Measurements from ENCODE around the gene MICAL2.

The MICAL2 gene

DNA sequence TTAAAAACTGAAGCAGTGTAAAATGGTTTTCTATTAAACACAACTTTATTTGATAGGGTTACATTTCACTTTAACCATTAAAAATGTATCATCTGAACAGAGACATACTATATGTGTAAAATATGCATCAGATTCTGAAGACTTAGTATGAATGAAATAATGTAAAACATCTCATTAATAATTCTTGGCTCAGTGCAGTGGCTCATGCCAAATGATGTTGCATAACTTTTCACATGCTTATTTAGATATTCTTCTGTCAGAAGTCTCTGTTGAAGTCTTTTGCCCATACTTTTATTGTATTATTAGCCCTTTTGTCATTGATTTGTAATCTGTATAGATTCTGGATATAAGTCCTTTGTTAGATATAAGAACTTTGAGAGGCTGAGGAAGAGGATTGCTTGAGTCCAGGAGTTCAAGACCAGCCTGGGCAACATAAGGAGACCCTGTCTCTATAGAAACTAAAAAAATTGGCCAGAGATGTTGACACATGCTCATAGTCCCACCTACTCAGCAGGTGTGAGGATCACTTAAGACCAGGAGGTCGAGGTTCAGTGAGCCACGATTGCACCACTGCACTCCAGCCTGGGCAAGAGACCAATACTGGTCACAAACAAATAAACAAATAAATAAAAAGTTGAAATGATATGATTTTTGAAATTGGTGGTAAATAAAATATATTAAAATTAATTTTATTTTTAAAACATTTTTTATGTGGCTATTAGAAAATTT, 193.2 kb downstream of the MICAL2 start:
- H3K27me3 Mint-ChIP-seq (ENCODE audit: low read depth) = peaks cover 4% of the 10 kb centered on the region
- DNase-seq (ENCODE audit: low spot score) = no peak
- peaks cover 6% of the 10 kb centered on the region for H3K9me3 Mint-ChIP-seq
- no peaks in the 10 kb centered on the region for H3K36me3 Mint-ChIP-seq (ENCODE audit: low read depth)
- H3K4me3 Mint-ChIP-seq = no peak overlapping the region
- H3K4me1 Mint-ChIP-seq (ENCODE audit: low read depth) = no peaks in the 10 kb centered on the region
- no peak overlapping the region for H3K27ac Mint-ChIP-seq

DNA sequence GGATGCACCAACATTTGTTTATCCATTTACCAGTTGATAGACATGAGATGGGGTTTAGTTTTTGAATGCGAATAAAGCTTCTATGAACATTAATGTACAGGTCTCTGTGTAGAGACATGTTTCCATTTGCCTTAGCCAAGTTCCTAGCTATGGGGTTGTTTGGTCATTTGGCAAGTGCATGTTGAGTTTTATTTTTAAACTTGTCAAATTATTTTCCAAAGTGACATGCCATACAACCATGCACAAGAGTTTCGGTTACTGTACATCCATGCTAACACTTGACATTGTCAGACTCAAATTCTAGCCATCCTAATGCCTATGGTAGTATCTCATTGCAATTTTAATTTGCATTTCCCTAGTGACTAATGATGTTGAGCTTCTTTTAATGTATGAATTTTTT, 196.4 kb downstream of the MICAL2 start:
- H3K27ac Mint-ChIP-seq = no peak overlapping the region
- peaks cover 10% of the 10 kb centered on the region for H3K27me3 Mint-ChIP-seq (ENCODE audit: low read depth)
- no peak for DNase-seq (ENCODE audit: low spot score)
- H3K36me3 Mint-ChIP-seq (ENCODE audit: low read depth) = no peaks in the 10 kb centered on the region
- peaks cover 4% of the 10 kb centered on the region for H3K9me3 Mint-ChIP-seq
- no peaks in the 10 kb centered on the region for H3K4me1 Mint-ChIP-seq (ENCODE audit: low read depth)
- H3K4me3 Mint-ChIP-seq = no peak overlapping the region

DNA sequence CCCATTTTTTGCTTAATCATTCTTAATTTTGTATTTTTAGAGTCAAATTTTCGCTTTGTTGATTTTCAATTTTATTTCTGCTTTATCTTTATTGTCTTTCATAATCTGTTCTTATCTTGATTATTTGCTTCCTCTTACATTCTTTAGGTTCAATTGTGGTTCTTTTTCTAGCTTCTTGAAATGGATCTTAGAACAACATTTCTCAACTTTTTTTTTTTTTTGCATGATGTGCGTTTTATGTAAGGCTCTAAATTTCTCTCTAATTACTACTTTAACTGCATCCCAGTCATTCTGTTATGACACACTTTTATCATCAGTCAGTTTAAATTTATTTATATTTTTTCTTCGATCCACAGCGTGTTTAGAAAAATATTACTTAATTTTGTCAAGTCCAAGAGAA, 201.7 kb downstream of the MICAL2 start:
- H3K27ac Mint-ChIP-seq = no peak overlapping the region
- no peaks in the 10 kb centered on the region for H3K4me1 Mint-ChIP-seq (ENCODE audit: low read depth)
- no peak overlapping the region for H3K4me3 Mint-ChIP-seq
- no peaks in the 10 kb centered on the region for H3K36me3 Mint-ChIP-seq (ENCODE audit: low read depth)
- peaks cover 17% of the 10 kb centered on the region for H3K9me3 Mint-ChIP-seq
- no peak for DNase-seq (ENCODE audit: low spot score)
- peaks cover 13% of the 10 kb centered on the region for H3K27me3 Mint-ChIP-seq (ENCODE audit: low read depth)
